GM19438 (cell line): ENCODE data around the gene FEM1B.

Experiments
- ATAC-seq: cut with Tn5 transposase; IDR thresholded peaks from one replicate; pipeline ENCODE4 v1.9.1; 2021; ENCODE audit warnings: low read depth; ENCODE audit not compliant: unreplicated experiment

The FEM1B gene

DNA sequence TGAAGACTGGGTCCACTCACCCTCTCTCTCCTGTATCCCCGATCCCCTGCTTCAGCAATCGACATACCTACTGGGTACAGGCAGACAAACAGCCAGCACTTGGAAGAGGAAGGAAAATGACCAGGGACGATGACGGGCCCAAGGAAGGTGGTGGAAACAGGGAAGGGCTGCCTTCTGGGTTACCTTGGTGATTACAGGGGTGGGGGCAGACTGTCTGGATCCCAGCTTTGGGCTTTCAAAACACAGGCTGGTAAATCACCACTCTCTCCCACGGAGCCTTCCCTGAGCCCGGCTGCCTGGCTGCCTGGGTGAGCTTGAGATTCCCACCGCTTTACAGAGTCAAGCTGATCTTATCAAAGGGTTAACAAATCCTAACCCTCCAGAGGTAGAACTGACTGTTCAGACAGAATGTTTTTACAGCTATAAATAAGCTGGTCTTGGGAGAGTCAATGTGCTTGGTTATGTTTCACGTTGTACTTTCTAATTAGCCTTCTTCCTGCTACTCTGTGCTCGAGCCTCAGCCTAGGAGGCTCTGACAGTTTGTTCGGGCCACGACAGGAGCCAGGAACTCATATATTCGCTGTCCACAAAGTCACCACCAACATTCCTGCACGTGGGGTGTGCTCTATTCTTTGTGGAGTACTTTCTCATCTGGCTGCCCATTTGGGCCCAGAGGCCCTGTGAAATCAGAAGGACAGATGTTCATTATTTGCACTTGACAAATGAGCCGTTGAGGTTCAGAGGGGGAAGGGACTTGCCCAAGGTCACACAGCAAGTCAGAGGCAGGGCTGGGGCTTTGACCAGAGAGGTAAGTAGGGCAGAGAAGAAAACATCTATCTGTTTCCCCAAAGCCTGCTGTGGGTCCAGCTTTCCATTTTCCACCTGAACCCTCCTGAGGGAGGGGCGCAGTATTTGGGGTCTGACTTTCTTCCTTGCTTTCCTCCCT is 63.5 kb downstream of the FEM1B start:
- ATAC-seq = no peak

DNA sequence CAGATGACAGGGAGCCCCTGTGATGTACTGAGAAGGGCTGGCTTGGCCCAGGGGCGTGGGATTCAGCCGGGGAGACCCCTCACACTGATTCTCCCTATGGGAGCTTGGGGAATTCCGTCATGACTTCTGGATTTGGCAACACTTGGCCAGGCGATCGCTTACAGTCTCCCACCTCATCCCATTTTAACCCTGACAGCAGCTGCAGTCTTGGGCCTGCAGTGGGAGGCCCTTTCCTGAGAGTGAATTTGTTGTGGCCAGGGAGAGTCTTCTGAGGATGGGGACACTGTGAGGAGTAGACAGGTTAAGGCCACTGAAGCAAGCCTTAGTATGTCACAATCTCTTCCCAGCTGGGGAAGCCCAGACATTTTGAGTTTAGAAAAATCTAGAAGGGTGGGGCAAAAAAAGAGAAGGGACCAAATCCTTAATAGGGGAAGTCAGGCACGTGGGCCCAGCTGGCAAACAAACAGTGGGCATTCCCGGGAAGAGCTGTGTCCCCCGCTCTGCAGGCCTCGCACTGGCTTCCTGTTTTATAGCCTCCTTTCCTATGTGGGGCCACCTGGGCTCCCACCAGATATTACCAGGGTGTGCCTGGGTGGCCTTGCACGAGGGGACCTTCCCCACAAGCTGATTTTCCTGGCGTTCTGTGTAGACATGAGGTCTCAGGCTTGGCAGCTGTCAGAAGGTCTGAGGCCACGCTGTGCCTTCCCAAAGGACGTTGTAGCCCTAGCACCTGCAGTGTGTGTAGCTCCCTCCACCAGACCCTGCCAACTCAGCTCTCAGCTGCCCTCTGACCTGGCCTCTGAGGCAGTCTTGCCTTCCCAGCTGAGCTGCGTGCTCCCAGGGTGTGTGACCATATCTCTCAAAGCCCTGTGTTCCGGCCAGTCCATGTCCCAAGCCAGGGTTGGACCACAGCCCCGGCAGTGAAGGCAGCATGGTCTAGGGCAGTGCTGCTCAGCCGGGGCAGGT is 64.5 kb downstream of the FEM1B start:
- ATAC-seq = no peak

DNA sequence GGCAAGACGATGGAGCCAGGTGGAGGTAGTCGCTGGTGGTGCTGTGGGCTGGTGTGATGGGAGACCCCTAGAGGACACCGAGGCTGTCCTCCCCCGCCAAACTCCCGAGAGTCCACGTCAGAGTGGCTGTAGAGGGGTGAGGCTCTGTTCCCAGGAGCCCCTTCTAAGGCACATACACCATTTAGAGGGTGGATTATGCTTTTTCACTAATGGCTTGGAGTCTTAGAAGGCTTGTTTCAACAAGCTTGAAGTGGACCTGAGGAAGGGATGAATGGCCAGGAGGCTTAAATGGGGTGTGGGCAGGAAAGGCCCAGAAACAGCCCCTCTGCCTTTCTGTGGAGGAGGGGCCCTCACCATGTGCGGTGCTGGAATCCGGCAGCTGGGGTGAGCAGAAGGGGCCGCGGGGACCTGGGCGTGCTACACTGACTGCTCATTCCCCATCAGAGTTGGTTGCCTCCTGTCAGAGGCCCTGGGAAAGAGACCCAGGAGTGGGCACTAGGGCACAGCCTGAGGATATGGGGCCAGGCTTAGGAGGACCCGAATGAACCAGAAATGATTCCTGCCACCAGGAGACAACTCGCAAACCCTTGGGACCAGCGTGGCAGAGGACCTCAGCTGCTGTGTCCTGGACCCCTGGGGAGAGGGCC is 66.2 kb downstream of the FEM1B start:
- no peak for ATAC-seq

DNA sequence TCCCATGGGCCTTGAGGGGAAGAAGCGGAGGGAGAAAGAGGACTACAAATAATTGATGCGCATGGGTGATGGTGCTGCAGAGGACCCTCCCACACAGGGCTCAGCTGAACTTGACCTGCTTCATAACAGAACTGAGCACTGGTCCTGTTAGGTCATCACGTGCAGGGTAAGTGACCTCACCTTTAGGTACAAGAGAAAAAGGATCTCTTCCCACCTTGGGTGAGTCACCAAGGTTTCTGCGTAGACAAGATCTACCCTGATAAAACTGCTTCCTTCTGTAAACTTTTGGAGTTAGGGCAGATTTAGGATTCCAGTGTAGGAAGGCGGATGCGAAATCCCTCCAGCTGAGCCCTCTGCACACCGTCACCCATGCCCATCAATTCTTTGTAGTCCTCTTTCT is 67.1 kb downstream of the FEM1B start:
- ATAC-seq = no peak
